GM12891 (cell line): ENCODE data around the gene RBFOX2.

Experiments used
- PAX5 ChIP-seq: IDR thresholded peaks from 2 replicates; pipeline ENCODE4 v1.6.1; 2011; ENCODE audit warnings: low read length, moderate library complexity, mild to moderate bottlenecking; ENCODE audit not compliant: insufficient read depth, severe bottlenecking
- POLR2A ChIP-seq: IDR thresholded peaks from 2 replicates; pipeline ENCODE4 v1.6.1; 2011; ENCODE audit warnings: low read depth, low read length, control low read depth
- POLR2AphosphoS5 ChIP-seq: IDR thresholded peaks from 2 replicates; pipeline ENCODE4 v1.6.1; 2011; ENCODE audit warnings: low read depth, low read length, control low read depth
- POU2F2 ChIP-seq: IDR thresholded peaks from 2 replicates; pipeline ENCODE4 v1.6.1; 2011; ENCODE audit warnings: low read depth, mild to moderate bottlenecking, control low read depth, low read length, moderate library complexity
- TAF1 ChIP-seq: IDR thresholded peaks from 2 replicates; pipeline ENCODE4 v1.6.1; 2011; ENCODE audit warnings: low read depth, low read length, control low read depth

DNA sequence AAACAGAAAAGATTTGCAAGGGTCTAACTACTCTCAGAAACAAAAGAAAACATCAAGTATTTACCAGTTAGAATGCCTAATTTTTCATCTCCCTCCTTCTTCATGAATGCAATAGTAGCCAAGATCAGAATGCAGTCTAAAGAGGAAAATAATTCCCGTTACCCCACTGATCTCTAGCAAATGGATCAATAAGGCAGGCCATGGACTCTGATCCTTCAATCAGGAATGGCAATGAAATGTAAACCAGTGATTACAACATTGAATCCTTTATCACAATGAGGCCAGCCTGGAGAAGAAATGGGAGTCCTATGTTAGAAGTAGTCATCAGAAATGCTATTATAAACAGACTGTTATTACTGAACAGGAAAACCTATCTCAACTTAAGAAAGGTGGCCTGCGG, 204.4 kb downstream of the RBFOX2 start:
- TF ChIP-seq POLR2A, result no peak
- TF ChIP-seq TAF1, result no peak
- no peak for TF ChIP-seq POLR2AphosphoS5
- no peak for TF ChIP-seq POU2F2
- TF ChIP-seq PAX5, result no peak
